Stimulated activated CD8-positive, alpha-beta memory T cell treated with anti-CD3 and anti-CD28 coated beads, Interleukin-4, amount 100 ng/mL, for 1 hour (primary cell): ENCODE measurements around the gene OR1L8.

Experiments used
- DNase-seq, 2 donors: peaks; one replicate each; pipeline ENCODE4 v3.0.0-alpha.2; 2020; ENCODE audit warnings: low read depth in 2 of 2, low spot score in 1 of 2

OR1L8 gene

GRCh38 chr9:122518226-122518625 is 65.0 kb downstream of the OR1L8 start:
- no peak for DNase-seq
